Activated CD4-positive, CD25-positive, alpha-beta regulatory T cell treated with anti-CD3 and anti-CD28 coated beads, Interleukin-2, amount 50 U/mL, for 72 hours (primary cell): ENCODE data around the gene SYT15.
A peak's percentile ranks its signal among the peaks of the same experiment; 100 is the strongest.
"Not testable (repeated sequence)": the region's sequence is repeated elsewhere in the genome, so short reads cannot be mapped to it uniquely, and the experiment has no call there.

Source experiments
- DNase-seq: peaks from one replicate; pipeline ENCODE4 v3.0.0; 2021

Gene SYT15

DNA sequence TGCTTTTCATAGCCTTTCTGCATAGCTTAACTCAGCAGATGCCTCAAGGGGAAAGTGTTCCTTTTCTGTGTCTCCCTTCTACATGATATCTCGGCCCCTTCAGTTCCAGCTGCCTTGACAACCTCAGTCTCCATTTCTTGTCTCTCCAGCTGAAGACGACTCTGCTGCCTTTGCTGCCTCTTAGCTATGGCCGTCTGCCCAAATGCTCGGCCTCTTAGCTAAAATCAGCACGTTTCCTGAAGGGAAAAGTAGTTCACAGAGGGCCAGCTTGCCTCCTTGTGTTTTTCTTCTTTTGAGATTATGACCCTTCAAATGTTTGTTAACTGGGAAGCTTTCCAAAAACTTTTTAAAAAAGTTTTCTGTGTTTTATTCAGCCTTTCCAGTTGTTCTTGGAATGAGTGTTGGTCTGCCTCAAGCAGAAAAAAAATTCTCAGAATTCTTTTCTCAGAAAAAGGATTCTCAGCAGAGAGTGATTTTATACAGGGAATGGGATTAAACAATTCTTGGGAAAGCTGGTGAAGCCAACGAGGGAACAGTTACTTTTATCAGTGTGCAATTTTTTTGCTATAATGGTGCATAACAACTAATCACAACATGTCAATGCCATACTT lies 15.6 kb downstream of the SYT15 start:
- not testable (repeated sequence) for DNase-seq

DNA sequence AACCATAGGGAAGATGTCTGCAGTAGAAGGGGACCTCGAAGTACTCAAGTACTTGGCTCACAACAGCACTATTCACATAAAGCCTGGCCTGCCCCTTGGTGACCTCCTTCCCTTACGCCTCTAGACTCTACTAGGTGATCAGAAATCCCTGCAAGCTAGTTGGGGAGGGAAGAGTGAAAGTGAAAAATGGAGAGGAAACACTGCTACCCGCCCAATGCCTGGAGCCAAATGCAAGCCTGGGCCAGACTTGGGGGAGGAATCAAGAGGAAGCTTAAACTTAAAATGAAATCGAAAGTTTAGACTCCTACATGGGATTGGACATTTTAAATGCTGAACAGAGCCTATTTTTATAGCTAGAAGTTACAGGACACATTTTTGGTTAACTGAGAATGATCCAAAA lies 17.6 kb downstream of the SYT15 start:
- DNase-seq = not testable (repeated sequence)

- DNase-seq = peak; percentile 30
Measured at GRCh38 chr10:46597616-46598246, 18.8 kb downstream of the SYT15 start.

- not testable (repeated sequence) for DNase-seq
Measured at GRCh38 chr10:46600516-46600915, 21.6 kb downstream of the SYT15 start.

DNA sequence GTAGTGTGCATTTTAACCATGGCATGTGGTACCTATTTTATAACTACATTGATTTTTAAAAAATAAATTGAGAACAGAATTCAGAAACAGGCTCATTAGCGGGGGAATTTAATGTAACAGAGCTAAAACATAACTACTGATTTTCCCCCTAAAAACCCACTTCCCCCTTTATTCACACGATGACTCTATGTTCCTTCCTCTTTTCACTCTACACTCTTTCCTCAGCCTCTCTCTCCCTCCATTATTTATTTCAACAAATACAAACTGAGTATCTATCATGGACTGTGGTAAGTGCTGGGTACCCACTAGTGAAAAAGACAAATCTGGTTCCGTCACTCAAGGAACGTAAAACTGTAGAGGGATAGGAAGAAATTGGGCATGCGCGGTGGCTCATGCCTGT lies 36.6 kb downstream of the SYT15 start:
- DNase-seq = not testable (repeated sequence)

DNA sequence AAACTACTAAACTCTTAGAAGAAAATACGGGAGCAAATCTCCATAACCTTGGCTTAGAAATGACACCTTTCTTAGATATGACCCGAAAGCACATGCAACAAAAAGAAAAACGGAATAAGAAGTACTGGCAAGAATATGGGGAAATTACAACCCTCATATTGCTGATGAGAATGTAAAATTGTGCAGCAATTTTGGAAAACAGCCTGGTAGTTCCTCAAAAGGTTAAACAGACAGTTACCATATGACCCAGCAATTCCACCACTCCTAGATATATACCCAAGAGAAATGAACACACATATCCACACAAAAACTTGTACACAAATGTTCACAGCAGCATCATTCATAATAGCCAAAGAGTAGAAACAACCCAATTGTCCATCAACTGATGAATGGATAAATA lies 37.3 kb downstream of the SYT15 start:
- DNase-seq = not testable (repeated sequence)

GRCh38 chr10:46617134-46617533 lies 38.2 kb downstream of the SYT15 start:
- DNase-seq = not testable (repeated sequence)

DNA sequence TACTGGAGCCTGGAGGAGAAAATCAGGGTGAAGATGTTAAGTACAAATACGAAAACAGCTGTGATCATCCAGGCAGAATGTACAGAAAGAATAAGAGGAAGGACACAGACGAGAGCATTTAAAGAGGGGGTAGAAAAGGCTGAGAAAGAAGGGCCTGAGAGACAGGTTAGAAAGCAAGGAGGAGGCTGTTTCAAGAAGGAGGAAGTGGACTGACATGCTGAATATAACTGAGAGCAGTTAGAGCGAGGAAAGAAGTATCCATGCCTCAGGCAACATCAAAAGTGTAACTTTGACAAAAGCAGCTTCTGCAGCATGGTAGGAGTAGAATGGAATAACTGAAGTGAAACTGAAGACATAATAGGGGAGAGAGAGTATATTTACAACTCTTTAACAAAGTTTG lies 39.0 kb downstream of the SYT15 start:
- not testable (repeated sequence) for DNase-seq

GRCh38 chr10:46623899-46624654 lies 45.1 kb downstream of the SYT15 start:
- not testable (repeated sequence) for DNase-seq

GRCh38 chr10:46629805-46630204 lies 50.9 kb downstream of the SYT15 start:
- DNase-seq = not testable (repeated sequence)

- not testable (repeated sequence) for DNase-seq
Measured at GRCh38 chr10:46630816-46631215, 51.9 kb downstream of the SYT15 start.

- DNase-seq = not testable (repeated sequence)
Measured at GRCh38 chr10:46631683-46632082, 52.8 kb downstream of the SYT15 start.

DNA sequence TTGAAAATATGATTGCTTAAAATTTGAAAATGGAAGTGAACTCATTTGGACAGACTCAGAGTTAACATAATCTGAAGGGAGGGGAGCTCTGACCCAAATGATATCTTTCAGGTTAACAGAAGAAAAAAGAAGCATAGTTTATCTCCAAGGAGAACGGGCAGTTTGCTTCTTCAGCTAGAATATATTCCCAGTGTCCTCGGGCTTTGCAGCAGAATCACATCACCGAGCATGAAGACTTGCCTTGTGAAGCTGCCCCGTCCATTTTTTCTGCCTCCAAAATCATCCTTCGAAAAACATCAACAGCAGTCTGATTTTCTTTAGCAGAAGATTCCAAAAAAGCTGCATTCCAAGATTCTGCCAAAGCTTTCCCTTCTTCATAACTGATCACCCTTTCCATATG lies 55.8 kb downstream of the SYT15 start:
- DNase-seq = not testable (repeated sequence)

- not testable (repeated sequence) for DNase-seq
Measured at GRCh38 chr10:46635364-46635959, 56.5 kb downstream of the SYT15 start.

GRCh38 chr10:46640005-46640404 lies 61.1 kb downstream of the SYT15 start:
- DNase-seq = not testable (repeated sequence)
